ENCODE measurements around the gene MALSU1. TPM values are rescaled to one million over a fixed set of nuclear protein-coding genes. Genes with fewer than 3 reads are reported as not detected.

The MALSU1 gene
- total and polyA plus RNA-seq, 4 donors = 43.3 to 61.1 (median 55.3) TPM

GRCh38 chr7:23268167-23268566, 31.0 kb upstream of the MALSU1 start:
- H3K27me3 ChIP-seq (ENCODE audit: control insufficient read depth, insufficient read depth, low read length) = no peaks in the 10 kb centered on the region
- no peaks in the 10 kb centered on the region for H3K4me1 ChIP-seq (ENCODE audit: control insufficient read depth, insufficient read depth, low read length)
- no peak overlapping the region for H3K27ac ChIP-seq (ENCODE audit: low read depth, low read length)
- DNase-seq (ENCODE audit: low read depth in 4 of 6, low spot score in 6 of 6) = no peak
- H3K36me3 ChIP-seq (ENCODE audit: control insufficient read depth, insufficient read depth, low read length) = no peaks in the 10 kb centered on the region
- 100% methylated on average over 1 of the region's 2 CpGs for WGBS (ENCODE audit: insufficient coverage)
- H3K4me3 ChIP-seq (ENCODE audit: low read depth, low read length) = no peak overlapping the region
- H3K9me3 ChIP-seq (ENCODE audit: control insufficient read depth, insufficient read depth, low read length) = no peaks in the 10 kb centered on the region

- no peaks in the 10 kb centered on the region for H3K9me3 ChIP-seq (ENCODE audit: control insufficient read depth, insufficient read depth, low read length)
- no peak overlapping the region for H3K4me3 ChIP-seq (ENCODE audit: low read depth, low read length)
- H3K27me3 ChIP-seq (ENCODE audit: control insufficient read depth, insufficient read depth, low read length) = no peaks in the 10 kb centered on the region
- H3K36me3 ChIP-seq (ENCODE audit: control insufficient read depth, insufficient read depth, low read length) = no peaks in the 10 kb centered on the region
- DNase-seq (ENCODE audit: low read depth in 4 of 6, low spot score in 6 of 6) = no peak
- 83% methylated on average over 3 of the region's 4 CpGs for WGBS (ENCODE audit: insufficient coverage)
- no peak overlapping the region for H3K27ac ChIP-seq (ENCODE audit: low read depth, low read length)
- no peaks in the 10 kb centered on the region for H3K4me1 ChIP-seq (ENCODE audit: control insufficient read depth, insufficient read depth, low read length)
Observed at GRCh38 chr7:23268746-23269145, 30.4 kb upstream of the MALSU1 start.

GRCh38 chr7:23272275-23272674, 26.9 kb upstream of the MALSU1 start:
- Histone ChIP-seq H3K4me3 (ENCODE audit: low read depth, low read length) (no peak overlapping the region), H3K27ac (ENCODE audit: low read depth, low read length) (no peak overlapping the region), H3K36me3 (ENCODE audit: control insufficient read depth, insufficient read depth, low read length) (no peaks in the 10 kb centered on the region), H3K27me3 (ENCODE audit: control insufficient read depth, insufficient read depth, low read length) (no peaks in the 10 kb centered on the region), H3K9me3 (ENCODE audit: control insufficient read depth, insufficient read depth, low read length) (no peaks in the 10 kb centered on the region), H3K4me1 (ENCODE audit: control insufficient read depth, insufficient read depth, low read length) (no peaks in the 10 kb centered on the region)
- 88% methylated on average over 1 of the region's 2 CpGs for whole genome bisulfite sequencing (ENCODE audit: insufficient coverage)
- DNase-seq (ENCODE audit: low read depth in 4 of 6, low spot score in 6 of 6) = no peak

GRCh38 chr7:23273141-23273599, 26.0 kb upstream of the MALSU1 start:
- no peaks in the 10 kb centered on the region for H3K27me3 ChIP-seq (ENCODE audit: control insufficient read depth, insufficient read depth, low read length)
- DNase-seq (ENCODE audit: low read depth in 4 of 6, low spot score in 6 of 6) = peak in 5 of 6 donors; percentile 4 to 60 (median 6)
- no peaks in the 10 kb centered on the region for H3K9me3 ChIP-seq (ENCODE audit: control insufficient read depth, insufficient read depth, low read length)
- 13% methylated on average over 6 of the region's 11 CpGs for WGBS (ENCODE audit: insufficient coverage)
- H3K36me3 ChIP-seq (ENCODE audit: control insufficient read depth, insufficient read depth, low read length) = no peaks in the 10 kb centered on the region
- H3K4me1 ChIP-seq (ENCODE audit: control insufficient read depth, insufficient read depth, low read length) = no peaks in the 10 kb centered on the region
- no peak overlapping the region for H3K4me3 ChIP-seq (ENCODE audit: low read depth, low read length)
- no peak overlapping the region for H3K27ac ChIP-seq (ENCODE audit: low read depth, low read length)

- DNase-seq (ENCODE audit: low read depth in 4 of 6, low spot score in 6 of 6) = no peak
- no peaks in the 10 kb centered on the region for H3K4me1 ChIP-seq (ENCODE audit: control insufficient read depth, insufficient read depth, low read length)
- no CpG with 5 or more reads among the region's 5 CpGs for WGBS (ENCODE audit: insufficient coverage)
- no peak overlapping the region for H3K4me3 ChIP-seq (ENCODE audit: low read depth, low read length)
- H3K36me3 ChIP-seq (ENCODE audit: control insufficient read depth, insufficient read depth, low read length) = no peaks in the 10 kb centered on the region
- no peak overlapping the region for H3K27ac ChIP-seq (ENCODE audit: low read depth, low read length)
- no peaks in the 10 kb centered on the region for H3K9me3 ChIP-seq (ENCODE audit: control insufficient read depth, insufficient read depth, low read length)
- no peaks in the 10 kb centered on the region for H3K27me3 ChIP-seq (ENCODE audit: control insufficient read depth, insufficient read depth, low read length)
Observed at GRCh38 chr7:23275912-23276311, 23.2 kb upstream of the MALSU1 start.

- Histone ChIP-seq H3K4me1 (ENCODE audit: control insufficient read depth, insufficient read depth, low read length) (no peaks in the 10 kb centered on the region), H3K27ac (ENCODE audit: low read depth, low read length) (no peak overlapping the region), H3K36me3 (ENCODE audit: control insufficient read depth, insufficient read depth, low read length) (no peaks in the 10 kb centered on the region)
Observed at GRCh38 chr7:23276376-23276775, 22.8 kb upstream of the MALSU1 start.

GRCh38 chr7:23276947-23277346, 22.2 kb upstream of the MALSU1 start:
- Histone ChIP-seq H3K4me3 (ENCODE audit: low read depth, low read length) (no peak overlapping the region), H3K9me3 (ENCODE audit: control insufficient read depth, insufficient read depth, low read length) (no peaks in the 10 kb centered on the region), H3K27ac (ENCODE audit: low read depth, low read length) (no peak overlapping the region), H3K36me3 (ENCODE audit: control insufficient read depth, insufficient read depth, low read length) (no peaks in the 10 kb centered on the region), H3K27me3 (ENCODE audit: control insufficient read depth, insufficient read depth, low read length) (no peaks in the 10 kb centered on the region), H3K4me1 (ENCODE audit: control insufficient read depth, insufficient read depth, low read length) (no peaks in the 10 kb centered on the region)
- 89% methylated on average over 3 of the region's 3 CpGs for WGBS (ENCODE audit: insufficient coverage)
- no peak for DNase-seq (ENCODE audit: low read depth in 4 of 6, low spot score in 6 of 6)

More at GRCh38 chr7:23276376-23276775, 22.8 kb upstream of the MALSU1 start:
- no peaks in the 10 kb centered on the region for H3K27me3 ChIP-seq (ENCODE audit: control insufficient read depth, insufficient read depth, low read length)
- DNase-seq (ENCODE audit: low read depth in 4 of 6, low spot score in 6 of 6) = no peak
- H3K9me3 ChIP-seq (ENCODE audit: control insufficient read depth, insufficient read depth, low read length) = no peaks in the 10 kb centered on the region
- WGBS (ENCODE audit: insufficient coverage) = 72% methylated on average over 5 of the region's 5 CpGs
- H3K4me3 ChIP-seq (ENCODE audit: low read depth, low read length) = no peak overlapping the region

- Histone ChIP-seq H3K9me3 (ENCODE audit: control insufficient read depth, insufficient read depth, low read length) (no peaks in the 10 kb centered on the region), H3K4me1 (ENCODE audit: control insufficient read depth, insufficient read depth, low read length) (no peaks in the 10 kb centered on the region), H3K4me3 (ENCODE audit: low read depth, low read length) (no peak overlapping the region), H3K27me3 (ENCODE audit: control insufficient read depth, insufficient read depth, low read length) (no peaks in the 10 kb centered on the region), H3K36me3 (ENCODE audit: control insufficient read depth, insufficient read depth, low read length) (no peaks in the 10 kb centered on the region), H3K27ac (ENCODE audit: low read depth, low read length) (no peak overlapping the region)
- 0% methylated on average over 1 of the region's 6 CpGs for WGBS (ENCODE audit: insufficient coverage)
- DNase-seq (ENCODE audit: low read depth in 4 of 6, low spot score in 6 of 6) = peak in 4 of 6 donors; percentile 50 to 83 (median 64)
Observed at GRCh38 chr7:23277359-23277989, 21.7 kb upstream of the MALSU1 start.

GRCh38 chr7:23279819-23280525, 19.2 kb upstream of the MALSU1 start:
- Histone ChIP-seq H3K27ac (ENCODE audit: low read depth, low read length) (no peak overlapping the region), H3K27me3 (ENCODE audit: control insufficient read depth, insufficient read depth, low read length) (no peaks in the 10 kb centered on the region), H3K9me3 (ENCODE audit: control insufficient read depth, insufficient read depth, low read length) (no peaks in the 10 kb centered on the region), H3K36me3 (ENCODE audit: control insufficient read depth, insufficient read depth, low read length) (no peaks in the 10 kb centered on the region), H3K4me1 (ENCODE audit: control insufficient read depth, insufficient read depth, low read length) (no peaks in the 10 kb centered on the region), H3K4me3 (ENCODE audit: low read depth, low read length) (no peak overlapping the region)
- DNase-seq (ENCODE audit: low read depth in 4 of 6, low spot score in 6 of 6) = no peak
- no CpG with 5 or more reads among the region's 2 CpGs for whole genome bisulfite sequencing (ENCODE audit: insufficient coverage)

- no peaks in the 10 kb centered on the region for H3K36me3 ChIP-seq (ENCODE audit: control insufficient read depth, insufficient read depth, low read length)
- 100% methylated on average over 1 of the region's 4 CpGs for WGBS (ENCODE audit: insufficient coverage)
- H3K27me3 ChIP-seq (ENCODE audit: control insufficient read depth, insufficient read depth, low read length) = no peaks in the 10 kb centered on the region
- no peak overlapping the region for H3K4me3 ChIP-seq (ENCODE audit: low read depth, low read length)
- H3K27ac ChIP-seq (ENCODE audit: low read depth, low read length) = no peak overlapping the region
- no peak for DNase-seq (ENCODE audit: low read depth in 4 of 6, low spot score in 6 of 6)
- H3K4me1 ChIP-seq (ENCODE audit: control insufficient read depth, insufficient read depth, low read length) = no peaks in the 10 kb centered on the region
- no peaks in the 10 kb centered on the region for H3K9me3 ChIP-seq (ENCODE audit: control insufficient read depth, insufficient read depth, low read length)
Observed at GRCh38 chr7:23283086-23283485, 16.1 kb upstream of the MALSU1 start.
